GM23338 (cell line): ENCODE data around the gene OBI1. TPM values are rescaled to one million over a fixed set of nuclear protein-coding genes. Genes with fewer than 3 reads are reported as not detected.

Experiments used
- ATAC-seq: fragments of 200-7000 bp; cut with Tn5 transposase; 3 replicates; pipeline ENCODE4 v1.9.1; 2020
- DNase-seq: peaks from one replicate; pipeline ENCODE4 v3.0.0-alpha.2; 2015; ENCODE audit warnings: low spot score
- H2AFZ ChIP-seq: fragments of 200-600 bp; sonication (generic); 2 replicates; pipeline ENCODE4 v1.8.0; 2016; ENCODE audit warnings: antibody characterized with exemption, mild to moderate bottlenecking, moderate library complexity
- H3F3A ChIP-seq: fragments of 200-600 bp; sonication (generic); replicated peaks from 2 replicates; pipeline ENCODE4 v1.8.0; 2017; ENCODE audit warnings: antibody characterized with exemption, mixed run types, low read depth
- H3K27ac ChIP-seq: fragments of 200-600 bp; sonication (generic); 2 replicates; pipeline ENCODE4 v1.6.1; 2016; ENCODE audit warnings: low read depth
- H3K27me3 ChIP-seq: fragments of 200-600 bp; sonication (generic); 2 replicates; pipeline ENCODE4 v1.8.0; 2016; ENCODE audit warnings: mild to moderate bottlenecking, mixed run types, moderate library complexity; ENCODE audit not compliant: insufficient read depth
- H3K36me3 ChIP-seq: fragments of 200-600 bp; sonication (generic); 2 replicates; pipeline ENCODE4 v1.8.0; 2016; ENCODE audit warnings: mild to moderate bottlenecking; ENCODE audit not compliant: insufficient read depth
- H3K4me1 ChIP-seq: fragments of 200-600 bp; sonication (generic); 2 replicates; pipeline ENCODE4 v1.8.0; 2016; ENCODE audit warnings: mild to moderate bottlenecking, moderate library complexity; ENCODE audit not compliant: insufficient read depth
- H3K4me2 ChIP-seq: fragments of 200-600 bp; sonication (generic); 2 replicates; pipeline ENCODE4 v1.7.1; 2017; ENCODE audit warnings: mixed run types
- H3K4me3 ChIP-seq: fragments of 200-600 bp; sonication (generic); 2 replicates; pipeline ENCODE4 v1.6.1; 2016; ENCODE audit warnings: mixed run types
- H3K79me2 ChIP-seq: fragments of 200-600 bp; sonication (generic); replicated peaks from 2 replicates; pipeline ENCODE4 v1.8.0; 2017; ENCODE audit warnings: mild to moderate bottlenecking; ENCODE audit not compliant: insufficient read depth
- H3K9me2 ChIP-seq: fragments of 200-600 bp; sonication (generic); 2 replicates; pipeline ENCODE4 v1.8.0; 2017; ENCODE audit not compliant: insufficient read depth
- H4K20me1 ChIP-seq: fragments of 200-600 bp; sonication (generic); replicated peaks from 2 replicates; pipeline ENCODE4 v1.8.0; 2017; ENCODE audit warnings: mild to moderate bottlenecking; ENCODE audit not compliant: insufficient read depth
- H3K27ac Mint-ChIP-seq: 2 replicates; pipeline ENCODE4 v1.8.0; 2020; ENCODE audit warnings: inconsistent platforms, mild to moderate bottlenecking, moderate library complexity, mixed read lengths
- H3K27me3 Mint-ChIP-seq: 3 replicates; pipeline ENCODE4 v1.8.0; 2022; ENCODE audit warnings: low read depth, mild to moderate bottlenecking, moderate library complexity, mixed read lengths, inconsistent platforms; ENCODE audit not compliant: insufficient read depth, poor library complexity
- H3K36me3 Mint-ChIP-seq: 3 replicates; pipeline ENCODE4 v1.8.0; 2021; ENCODE audit warnings: low read depth, mild to moderate bottlenecking, inconsistent platforms, moderate library complexity, mixed read lengths
- H3K4me1 Mint-ChIP-seq: 3 replicates; pipeline ENCODE4 v1.8.0; 2020; ENCODE audit warnings: mild to moderate bottlenecking, inconsistent platforms, mixed read lengths
- H3K4me3 Mint-ChIP-seq: 3 replicates; pipeline ENCODE4 v1.8.0; 2021; ENCODE audit warnings: moderate library complexity, mild to moderate bottlenecking, inconsistent platforms, mixed read lengths
- H3K9me3 Mint-ChIP-seq: 3 replicates; pipeline ENCODE4 v1.8.0; 2020; ENCODE audit warnings: moderate library complexity, mild to moderate bottlenecking, inconsistent platforms, mixed read lengths
- CREB1 ChIP-seq: fragments of 250-450 bp; sonication (Bioruptor Pico); IDR thresholded peaks from 2 replicates; pipeline ENCODE4 v1.5.0; 2020; ENCODE audit warnings: low read depth, mild to moderate bottlenecking, moderate library complexity
- CTCF ChIP-seq, 2 experiments: fragments of 200-600 bp in 1 of 2; sonication (generic) in 1 of 2; conservative IDR thresholded peaks; 2 replicates each; pipeline versions ENCODE4 v1.5.1 to v1.6.1; 2016 to 2017; ENCODE audit warnings: antibody characterized with exemption in 2 of 2, low read depth in 2 of 2, mild to moderate bottlenecking in 2 of 2, moderate library complexity in 1 of 2
- EZH2 ChIP-seq: fragments of 200-600 bp; sonication (generic); IDR thresholded peaks from one replicate; pipeline ENCODE4 v1.8.0; 2017; ENCODE audit warnings: antibody characterized with exemption, mild to moderate bottlenecking, low read depth; ENCODE audit not compliant: unreplicated experiment
- EZH2phosphoT487 ChIP-seq: fragments of 200-600 bp; sonication (generic); IDR thresholded peaks from one replicate; pipeline ENCODE4 v1.8.1; 2018; ENCODE audit warnings: antibody characterized with exemption; ENCODE audit not compliant: unreplicated experiment
- JUNB ChIP-seq: IDR thresholded peaks from one replicate; pipeline ENCODE4 v1.6.1; 2016; ENCODE audit warnings: antibody characterized with exemption; ENCODE audit not compliant: unreplicated experiment
- NANOG ChIP-seq: IDR thresholded peaks from 2 replicates; pipeline ENCODE4 v1.6.1; 2016; ENCODE audit warnings: antibody characterized with exemption, borderline replicate concordance
- POLR2AphosphoS5 ChIP-seq: IDR thresholded peaks from 2 replicates; pipeline ENCODE4 v1.6.1; 2016; ENCODE audit warnings: antibody characterized with exemption, low read depth
- STAT1 ChIP-seq: IDR thresholded peaks from one replicate; pipeline ENCODE4 v1.6.1; 2016; ENCODE audit warnings: antibody characterized with exemption; ENCODE audit not compliant: unreplicated experiment
- polyA plus RNA-seq: library from polyadenylated mRNA; unstranded; fragments of >200 nt; fragmentation: Nextera tagmentation; extraction: Ambion mirVana; gene quantifications from 2 replicates; pipeline ENCODE4 v1.2.1, GENCODE V29; 2016
- total RNA-seq: library from RNA; depleted of rRNA; stranded (reverse); fragments of >200 nt; shearing (Covaris generic); gene quantifications from 2 replicates; pipeline ENCODE4 v1.2.3, GENCODE V29; 2014
- TF ChIP-seq, protein P1 (sequence below): IDR thresholded peaks from 2 replicates; pipeline ENCODE4 v1.6.1; 2016; ENCODE audit warnings: antibody characterized with exemption
- TF ChIP-seq, protein P2 (sequence below): IDR thresholded peaks from one replicate; pipeline ENCODE4 v1.6.1; 2018; ENCODE audit warnings: antibody characterized with exemption; ENCODE audit not compliant: unreplicated experiment

The OBI1 gene
- total and polyA plus RNA-seq, 2 experiments from 2014 or later: 8.2 to 11.1 TPM

DNA sequence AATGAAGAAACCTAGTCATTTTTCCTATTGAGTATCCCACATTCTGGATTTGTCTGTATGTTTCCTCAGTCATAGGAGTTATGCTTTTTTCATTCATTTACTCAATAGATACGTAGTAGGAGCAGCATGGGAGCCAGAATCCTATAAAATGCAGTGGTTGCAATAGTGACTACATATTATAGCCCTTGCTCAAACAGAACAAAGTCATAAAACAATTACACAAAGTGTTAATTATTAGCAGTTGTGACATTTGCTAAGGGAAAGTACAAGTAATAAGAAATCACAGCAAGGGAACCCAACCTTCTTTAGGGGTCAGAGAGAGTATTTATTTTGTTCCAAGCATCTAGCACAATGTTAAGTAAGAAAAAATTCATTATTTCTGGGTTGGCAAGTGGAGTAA lies 27.9 kb downstream of the OBI1 start (continued):
- TF ChIP-seq, protein P1, sequence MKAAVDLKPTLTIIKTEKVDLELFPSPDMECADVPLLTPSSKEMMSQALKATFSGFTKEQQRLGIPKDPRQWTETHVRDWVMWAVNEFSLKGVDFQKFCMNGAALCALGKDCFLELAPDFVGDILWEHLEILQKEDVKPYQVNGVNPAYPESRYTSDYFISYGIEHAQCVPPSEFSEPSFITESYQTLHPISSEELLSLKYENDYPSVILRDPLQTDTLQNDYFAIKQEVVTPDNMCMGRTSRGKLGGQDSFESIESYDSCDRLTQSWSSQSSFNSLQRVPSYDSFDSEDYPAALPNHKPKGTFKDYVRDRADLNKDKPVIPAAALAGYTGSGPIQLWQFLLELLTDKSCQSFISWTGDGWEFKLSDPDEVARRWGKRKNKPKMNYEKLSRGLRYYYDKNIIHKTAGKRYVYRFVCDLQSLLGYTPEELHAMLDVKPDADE: no peak
- TF ChIP-seq, protein P2, sequence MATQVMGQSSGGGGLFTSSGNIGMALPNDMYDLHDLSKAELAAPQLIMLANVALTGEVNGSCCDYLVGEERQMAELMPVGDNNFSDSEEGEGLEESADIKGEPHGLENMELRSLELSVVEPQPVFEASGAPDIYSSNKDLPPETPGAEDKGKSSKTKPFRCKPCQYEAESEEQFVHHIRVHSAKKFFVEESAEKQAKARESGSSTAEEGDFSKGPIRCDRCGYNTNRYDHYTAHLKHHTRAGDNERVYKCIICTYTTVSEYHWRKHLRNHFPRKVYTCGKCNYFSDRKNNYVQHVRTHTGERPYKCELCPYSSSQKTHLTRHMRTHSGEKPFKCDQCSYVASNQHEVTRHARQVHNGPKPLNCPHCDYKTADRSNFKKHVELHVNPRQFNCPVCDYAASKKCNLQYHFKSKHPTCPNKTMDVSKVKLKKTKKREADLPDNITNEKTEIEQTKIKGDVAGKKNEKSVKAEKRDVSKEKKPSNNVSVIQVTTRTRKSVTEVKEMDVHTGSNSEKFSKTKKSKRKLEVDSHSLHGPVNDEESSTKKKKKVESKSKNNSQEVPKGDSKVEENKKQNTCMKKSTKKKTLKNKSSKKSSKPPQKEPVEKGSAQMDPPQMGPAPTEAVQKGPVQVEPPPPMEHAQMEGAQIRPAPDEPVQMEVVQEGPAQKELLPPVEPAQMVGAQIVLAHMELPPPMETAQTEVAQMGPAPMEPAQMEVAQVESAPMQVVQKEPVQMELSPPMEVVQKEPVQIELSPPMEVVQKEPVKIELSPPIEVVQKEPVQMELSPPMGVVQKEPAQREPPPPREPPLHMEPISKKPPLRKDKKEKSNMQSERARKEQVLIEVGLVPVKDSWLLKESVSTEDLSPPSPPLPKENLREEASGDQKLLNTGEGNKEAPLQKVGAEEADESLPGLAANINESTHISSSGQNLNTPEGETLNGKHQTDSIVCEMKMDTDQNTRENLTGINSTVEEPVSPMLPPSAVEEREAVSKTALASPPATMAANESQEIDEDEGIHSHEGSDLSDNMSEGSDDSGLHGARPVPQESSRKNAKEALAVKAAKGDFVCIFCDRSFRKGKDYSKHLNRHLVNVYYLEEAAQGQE: no peak
- TF ChIP-seq POLR2AphosphoS5: no peak
- TF ChIP-seq EZH2phosphoT487: no peak
- no peak for TF ChIP-seq STAT1
- TF ChIP-seq EZH2: no peak

DNA sequence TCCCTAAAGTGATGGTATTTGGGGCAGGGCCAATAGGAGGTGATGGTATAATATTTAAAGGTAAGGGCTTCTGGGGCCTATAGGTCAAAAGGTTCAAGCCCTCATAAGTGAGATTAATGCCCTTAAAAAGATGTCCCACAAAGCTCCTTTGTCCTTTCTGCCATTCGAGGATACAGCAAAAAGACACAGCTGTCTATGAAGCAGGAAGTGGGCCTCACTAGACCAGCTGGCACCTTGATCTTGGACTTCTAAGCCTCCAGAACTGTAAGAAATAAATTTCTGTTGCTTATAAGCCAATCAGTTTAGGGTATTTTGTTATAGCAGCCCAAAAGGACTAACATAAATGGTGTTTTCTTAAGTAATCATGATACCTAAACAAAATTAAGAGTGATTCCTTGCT lies 28.4 kb downstream of the OBI1 start:
- H3K36me3 Mint-ChIP-seq: peaks cover 46% of the 10 kb centered on the region
- no peak overlapping the region for H3K27ac Mint-ChIP-seq
- Histone ChIP-seq H3K79me2 (no peaks in the 10 kb centered on the region), H3K9me2 (no peaks in the 10 kb centered on the region), H3K4me2 (no peak overlapping the region), H3K4me3 (no peak overlapping the region), H4K20me1 (0 out of 2 replicates have a peak, but pooled peaks cover 7% of the 10 kb centered on the region), H3K27ac (no peak overlapping the region), H3K27me3 (no peaks in the 10 kb centered on the region), H3F3A (no peaks in the 10 kb centered on the region), H2AFZ (no peak overlapping the region), H3K4me1 (no peaks in the 10 kb centered on the region), H3K36me3 (0 out of 2 replicates have a peak, but pooled peaks cover 9% of the 10 kb centered on the region)
- no peak for ATAC-seq
- no peak for DNase-seq
- TF ChIP-seq POLR2AphosphoS5: no peak
- TF ChIP-seq JUNB: no peak
- H3K27me3 Mint-ChIP-seq: no peaks in the 10 kb centered on the region
- no peak overlapping the region for H3K4me3 Mint-ChIP-seq
- no peaks in the 10 kb centered on the region for H3K4me1 Mint-ChIP-seq
- no peaks in the 10 kb centered on the region for H3K9me3 Mint-ChIP-seq

DNA sequence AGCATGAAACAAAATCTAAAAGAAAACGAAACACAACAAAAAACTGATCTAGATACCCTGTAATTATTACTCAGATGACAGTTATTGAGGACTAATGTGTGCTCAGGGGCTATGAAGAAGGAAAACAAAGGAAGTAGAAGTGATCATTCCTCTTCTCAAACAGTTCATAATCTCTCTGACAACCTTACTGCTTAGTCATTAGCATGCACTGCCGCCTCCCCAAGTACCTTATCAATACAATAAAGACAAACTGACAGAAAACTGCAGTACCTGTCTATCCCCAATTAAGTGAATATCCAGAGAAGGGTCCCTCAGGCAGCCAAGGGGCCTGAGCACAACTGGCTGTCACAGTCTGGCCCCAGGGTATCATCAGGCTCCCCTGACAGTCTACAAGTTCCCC lies 33.6 kb downstream of the OBI1 start:
- DNase-seq: no peak
- H3K4me1 Mint-ChIP-seq: no peaks in the 10 kb centered on the region; the same call in 2 of the 3 replicates
- H3K4me3 ChIP-seq: no peak overlapping the region
- no peak overlapping the region for H3K4me2 ChIP-seq
- peaks cover 16% of the 10 kb centered on the region for H4K20me1 ChIP-seq
- no peaks in the 10 kb centered on the region for H3K9me3 Mint-ChIP-seq
- H3K27ac ChIP-seq: no peak overlapping the region
- no peak overlapping the region for H3K27ac Mint-ChIP-seq
- no peaks in the 10 kb centered on the region for H3K9me2 ChIP-seq
- no peaks in the 10 kb centered on the region for H3K27me3 ChIP-seq
- no peak overlapping the region for H2AFZ ChIP-seq
- no peaks in the 10 kb centered on the region for H3K36me3 ChIP-seq
- H3K4me1 ChIP-seq: no peaks in the 10 kb centered on the region
- no peaks in the 10 kb centered on the region for H3K79me2 ChIP-seq
- TF ChIP-seq POLR2AphosphoS5 (no peak), CTCF (conservative IDR thresholded peaks at IDR 0.05; ENCODE audit: low read depth in 2 of 2) (no peak), NANOG (no peak), CREB1 (CRISPR knock-in tag) (no peak), JUNB (no peak)
- TF ChIP-seq, protein P2: no peak
- H3K36me3 Mint-ChIP-seq: peaks cover 17% of the 10 kb centered on the region; the same call in 2 of the 3 replicates
- no peak overlapping the region for H3K4me3 Mint-ChIP-seq
- ATAC-seq: no peak
- H3F3A ChIP-seq: no peaks in the 10 kb centered on the region
- no peaks in the 10 kb centered on the region for H3K27me3 Mint-ChIP-seq
